GM21576 (cell line): ENCODE data around the gene TMEM53.

Experiments
- ATAC-seq: cut with Tn5 transposase; IDR thresholded peaks from one replicate; pipeline ENCODE4 v1.9.1; 2021; ENCODE audit warnings: mild to moderate bottlenecking, moderate library complexity; ENCODE audit not compliant: unreplicated experiment

TMEM53 gene

GRCh38 chr1:44606701-44607281 lies 67.5 kb downstream of the TMEM53 start:
- no peak for ATAC-seq

- ATAC-seq: no peak
Measured at GRCh38 chr1:44605914-44606615, 68.2 kb downstream of the TMEM53 start.

- ATAC-seq: no peak
Measured at GRCh38 chr1:44604157-44604955, 69.9 kb downstream of the TMEM53 start.

DNA sequence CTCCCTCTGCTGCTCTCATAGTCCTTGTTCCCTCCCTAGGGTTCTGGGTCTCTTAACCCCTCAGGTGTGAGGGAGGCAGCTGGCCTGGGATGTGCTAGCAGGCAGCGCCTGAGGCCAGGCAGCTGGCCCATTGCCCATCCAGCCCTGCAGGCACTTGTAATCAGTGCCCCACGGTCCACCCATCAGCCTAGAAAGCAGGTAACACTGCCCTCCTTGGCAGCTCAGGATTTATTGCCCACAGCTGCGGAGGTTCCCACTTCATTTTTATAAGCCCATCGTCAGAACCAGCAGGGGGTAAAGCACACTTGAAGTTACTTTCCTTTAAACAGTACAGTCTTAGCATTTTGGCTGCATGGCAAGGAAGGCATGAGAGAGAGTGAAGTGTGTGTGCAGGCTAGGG lies 70.6 kb downstream of the TMEM53 start:
- ATAC-seq: no peak
